ENCODE data around the gene SIN3B.
"Not testable (repeated sequence)": the region's sequence is repeated elsewhere in the genome, so short reads cannot be mapped to it uniquely, and the experiment has no call there.

The SIN3B gene

GRCh38 chr19:16829010-16829821 lies at the start of gene SIN3B:
TSS of gene SIN3B (plus strand) at chr19:16829398. CDS start at chr19:16829421, 23 bp downstream.
- DNase-seq, result peak; percentile 88

- DNase-seq, result no peak
These were observed 49.5 kb upstream of the SIN3B start for GRCh38 chr19:16779539-16780163.

DNA sequence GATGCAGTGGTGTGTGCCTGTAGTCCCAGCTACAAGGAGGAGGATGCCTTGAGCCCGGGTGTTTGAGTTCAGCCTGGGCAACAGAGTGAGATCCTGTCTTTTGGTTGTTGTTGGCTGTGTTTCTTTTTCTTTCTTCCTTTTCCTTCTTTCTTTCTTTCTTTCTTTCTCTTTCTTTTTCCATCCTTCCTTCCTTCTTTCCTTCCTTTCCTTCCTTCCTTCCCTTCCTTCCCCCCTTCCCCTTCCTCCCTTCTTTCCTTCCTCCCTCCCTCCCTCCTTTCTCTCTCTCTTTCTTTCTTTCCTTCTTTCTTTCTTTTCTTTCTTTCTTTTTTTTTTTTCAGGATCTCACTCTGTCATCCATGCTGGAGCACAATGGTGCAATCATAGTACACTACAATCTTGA lies 46.5 kb upstream of the SIN3B start:
- DNase-seq, result no peak

GRCh38 chr19:16788479-16788878 lies 40.7 kb upstream of the SIN3B start:
- DNase-seq, result no peak

- DNase-seq, result no peak
These were observed 40.0 kb upstream of the SIN3B start for GRCh38 chr19:16789238-16789637.

DNA sequence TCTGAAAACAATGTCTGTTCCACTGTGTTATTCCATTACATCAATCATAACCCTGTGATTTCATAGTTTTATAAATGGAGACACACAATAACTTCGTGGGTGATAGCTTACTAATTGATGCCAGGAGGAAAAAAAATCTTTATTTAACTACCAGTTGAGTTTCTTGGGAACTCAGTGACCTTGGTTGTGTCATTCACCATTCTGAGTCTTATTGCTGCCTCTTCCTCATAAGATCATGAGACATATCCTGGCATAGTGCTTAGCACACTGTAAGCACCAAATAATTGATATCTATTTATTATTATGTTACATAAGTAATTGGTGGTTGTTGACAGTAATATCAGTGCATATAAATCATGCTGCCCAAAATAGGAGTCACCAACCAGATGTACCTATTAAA lies 39.1 kb upstream of the SIN3B start:
- DNase-seq, result no peak

- no peak for DNase-seq
These were observed 37.3 kb upstream of the SIN3B start for GRCh38 chr19:16791942-16792341.

DNA sequence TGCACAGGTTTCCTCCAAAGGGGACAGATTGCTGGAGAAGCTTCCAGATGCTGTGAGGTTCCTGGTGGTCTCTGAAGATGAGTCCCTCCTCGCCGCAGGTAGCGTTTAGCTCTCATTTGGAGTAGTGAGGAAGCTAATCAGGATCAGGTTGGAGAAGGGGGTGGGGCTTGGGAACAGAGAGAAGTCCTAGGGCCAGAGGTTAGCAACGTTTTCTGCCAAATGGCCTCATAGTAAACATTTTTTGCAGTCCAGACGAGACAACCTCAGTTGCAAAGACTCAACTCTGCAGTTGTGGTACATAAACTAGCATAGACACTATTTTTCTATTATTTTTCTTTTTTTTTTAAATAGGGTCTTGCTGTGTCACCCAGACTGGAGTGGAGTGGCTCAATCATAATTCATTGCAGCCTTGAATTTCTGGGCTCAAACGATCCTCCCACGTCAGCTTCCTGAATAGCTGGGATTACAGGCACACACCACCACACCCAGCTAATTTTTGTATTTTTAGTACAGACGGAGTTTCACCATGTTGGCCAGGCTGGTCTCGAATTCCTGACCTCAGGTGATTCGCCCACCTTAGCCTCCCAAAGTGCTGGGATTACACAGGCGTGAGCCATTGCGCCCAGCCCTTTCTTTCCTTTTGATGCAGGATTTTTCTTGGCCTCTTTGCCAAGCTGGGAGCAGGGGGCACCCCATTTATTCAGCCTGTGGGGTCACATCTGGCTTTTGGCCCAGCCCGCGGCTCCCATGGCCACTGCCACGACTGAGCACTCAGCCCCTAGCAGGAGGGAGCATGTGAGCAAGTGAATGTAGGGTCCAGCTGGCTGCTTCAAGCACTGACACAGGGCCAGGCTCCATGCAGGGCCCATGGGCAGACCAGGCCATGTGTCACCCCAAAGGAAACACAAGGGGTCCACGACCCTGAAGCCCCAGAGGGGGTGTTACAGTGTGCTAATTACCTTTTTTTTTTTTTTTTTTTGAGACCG lies 34.4 kb upstream of the SIN3B start:
- no peak for DNase-seq

DNA sequence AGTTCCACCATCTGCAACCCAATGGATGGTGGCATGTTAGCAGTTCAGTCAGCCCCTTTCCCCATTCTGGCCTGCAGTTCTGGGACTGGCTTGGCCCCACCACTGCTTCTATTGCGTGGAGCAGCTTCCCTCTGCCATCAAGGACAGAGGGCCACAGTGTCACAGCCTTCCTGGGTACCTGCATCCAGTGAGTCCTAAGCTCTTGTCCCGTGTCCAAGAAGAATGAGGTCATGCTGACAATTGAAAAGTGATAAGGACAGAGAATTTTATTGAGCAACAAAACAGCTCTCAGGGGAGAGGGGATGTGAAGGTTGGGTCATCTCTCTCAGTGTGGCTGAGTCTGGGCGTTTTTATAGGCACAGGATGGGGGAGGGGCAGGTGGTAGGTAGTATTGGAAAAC lies 33.5 kb upstream of the SIN3B start:
- no peak for DNase-seq

DNA sequence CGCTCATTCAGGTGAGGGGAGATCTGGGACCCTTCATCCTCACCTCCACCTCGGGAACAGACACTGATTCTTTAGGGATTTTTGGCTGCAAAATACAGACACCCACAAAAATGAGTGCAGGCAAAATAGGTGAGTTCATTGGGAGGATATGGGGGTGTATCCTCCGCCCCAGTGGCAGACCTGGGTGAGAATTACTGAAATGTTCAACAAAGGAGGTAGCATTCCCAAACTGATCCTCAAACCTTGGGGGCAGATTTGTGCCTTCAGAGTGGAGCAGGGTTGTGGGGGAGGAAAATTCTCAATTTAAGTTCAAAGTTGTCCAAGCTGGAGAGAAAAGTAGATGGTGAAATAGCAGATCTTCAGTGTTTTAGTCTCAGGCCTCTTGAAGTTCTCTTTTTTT lies 31.3 kb upstream of the SIN3B start:
- no peak for DNase-seq

DNA sequence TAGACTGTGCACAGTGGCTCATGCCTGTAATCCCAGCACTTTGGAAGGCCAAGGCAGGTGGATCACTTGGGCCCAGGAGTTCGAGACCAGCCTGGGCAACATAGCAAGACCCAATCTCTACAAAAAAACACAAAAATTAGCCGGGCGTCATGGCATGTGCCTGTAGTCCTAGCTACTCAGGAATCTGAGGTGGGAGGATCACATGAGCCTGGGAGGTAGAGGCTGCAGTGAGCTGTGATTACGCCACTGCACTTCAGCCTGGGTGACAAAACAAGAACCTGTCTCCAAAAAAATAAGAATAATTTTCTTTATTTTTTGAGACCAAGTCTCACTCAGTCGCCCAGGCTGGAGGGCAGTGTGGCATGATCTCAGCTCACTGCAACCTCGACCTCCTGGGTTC lies 30.9 kb upstream of the SIN3B start:
- DNase-seq, result not testable (repeated sequence)

GRCh38 chr19:16799740-16800139 lies 29.5 kb upstream of the SIN3B start:
- DNase-seq, result no peak

DNA sequence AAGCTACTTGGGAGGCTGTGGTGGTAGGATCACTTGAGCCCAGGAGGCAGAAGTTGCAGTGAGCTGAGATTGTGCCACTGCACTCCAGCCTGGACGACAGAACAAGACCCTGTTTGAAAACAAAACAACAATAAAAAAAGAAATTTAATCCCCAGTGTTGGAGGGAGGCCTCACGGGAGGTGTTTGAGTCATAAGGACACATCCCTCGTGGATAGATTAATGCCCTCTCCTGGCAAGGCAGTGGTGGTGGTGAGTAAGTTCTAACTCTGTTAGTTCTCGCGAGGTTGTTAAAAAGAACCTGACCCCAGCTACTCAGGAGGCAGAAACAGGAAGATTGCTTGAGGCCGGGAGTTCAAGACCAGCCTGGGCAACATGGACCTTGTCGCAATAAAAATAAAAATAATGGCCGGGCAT lies 27.6 kb upstream of the SIN3B start:
- DNase-seq, result no peak

DNA sequence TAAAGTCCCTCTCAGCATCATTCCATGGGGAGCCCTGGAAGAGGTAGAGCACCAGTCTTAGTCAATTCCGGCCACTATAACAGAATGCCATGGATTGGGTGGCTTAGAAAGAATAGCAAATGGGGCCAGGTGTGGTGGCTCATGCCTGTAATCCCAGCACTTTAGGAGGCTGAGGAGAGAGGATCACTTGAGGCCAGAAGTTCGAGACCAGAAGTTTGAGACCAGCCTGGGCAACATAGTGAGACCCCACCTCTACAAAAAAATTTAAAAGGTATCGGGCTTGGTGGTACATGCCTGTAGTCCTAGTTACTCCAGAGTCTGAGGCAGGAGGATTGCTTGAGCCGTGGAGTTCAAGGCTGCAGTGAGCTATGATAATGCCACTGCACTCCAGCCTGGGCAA lies 25.0 kb upstream of the SIN3B start:
- DNase-seq, result no peak

DNA sequence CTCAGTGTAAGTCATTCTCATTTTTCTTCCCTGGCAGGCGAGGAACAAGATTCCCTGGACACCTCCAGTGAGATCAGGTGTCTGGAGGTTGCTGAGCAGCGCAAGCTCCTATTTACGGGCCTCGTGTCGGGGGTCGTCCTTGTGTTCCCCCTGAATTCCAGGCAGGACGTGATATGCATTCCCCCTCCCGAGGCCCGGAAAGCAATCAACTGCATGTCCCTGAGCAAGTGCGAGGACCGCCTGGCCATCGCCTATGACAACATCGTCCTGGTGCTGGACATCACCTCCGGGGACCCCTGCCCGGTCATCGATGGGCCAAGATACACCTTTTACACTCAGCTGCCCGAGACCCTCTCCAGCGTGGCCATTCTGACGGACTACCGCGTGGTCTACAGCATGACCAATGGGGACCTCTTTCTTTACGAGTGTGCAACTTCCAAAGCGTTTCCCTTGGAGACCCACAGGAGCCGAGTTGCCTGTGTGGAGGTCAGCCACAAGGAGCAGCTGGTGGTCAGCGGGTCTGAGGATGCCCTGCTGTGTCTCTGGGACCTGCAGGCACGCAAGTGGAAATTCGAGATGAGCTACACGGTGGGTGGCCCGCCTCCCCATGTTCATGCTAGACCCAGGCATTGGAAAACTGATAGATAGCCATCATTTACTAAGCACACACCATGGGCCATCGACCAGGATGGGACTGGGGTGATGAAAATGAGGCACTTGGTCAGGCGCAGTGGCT lies 21.5 kb upstream of the SIN3B start:
- no peak for DNase-seq

DNA sequence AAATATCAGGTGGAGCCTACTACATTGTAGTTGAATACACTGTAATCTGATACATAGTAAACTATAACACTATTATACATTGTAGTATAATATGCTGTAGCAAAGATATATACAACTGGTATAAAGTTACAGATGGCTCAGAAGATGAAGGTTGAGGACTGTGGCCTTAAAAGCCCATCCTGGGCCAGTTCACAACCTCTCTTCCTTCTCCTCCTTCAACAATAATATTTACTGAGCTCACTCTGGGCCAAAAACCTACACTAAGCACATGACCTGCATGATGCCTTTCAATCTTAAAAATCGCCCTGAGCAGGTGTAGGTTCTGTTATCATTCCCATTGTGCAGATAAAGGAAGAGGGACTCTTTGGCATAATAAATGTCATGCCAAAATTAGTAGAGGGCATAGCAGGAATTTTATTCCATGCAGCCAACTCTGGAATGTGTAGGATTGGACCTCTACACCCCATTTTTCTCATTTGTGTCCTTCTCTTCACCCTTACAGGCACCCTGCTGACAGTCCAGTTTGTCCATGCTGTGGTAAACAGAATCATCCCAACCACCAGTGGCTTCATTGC lies 14.6 kb upstream of the SIN3B start:
- DNase-seq, result no peak

- no peak for DNase-seq
These were observed 9.1 kb upstream of the SIN3B start for GRCh38 chr19:16820056-16820455.

- no peak for DNase-seq
These were observed 8.1 kb upstream of the SIN3B start for GRCh38 chr19:16821081-16821480.

- no peak for DNase-seq
These were observed 6.5 kb upstream of the SIN3B start for GRCh38 chr19:16822648-16823047.

- no peak for DNase-seq
These were observed 4.4 kb upstream of the SIN3B start for GRCh38 chr19:16824658-16825311.

DNA sequence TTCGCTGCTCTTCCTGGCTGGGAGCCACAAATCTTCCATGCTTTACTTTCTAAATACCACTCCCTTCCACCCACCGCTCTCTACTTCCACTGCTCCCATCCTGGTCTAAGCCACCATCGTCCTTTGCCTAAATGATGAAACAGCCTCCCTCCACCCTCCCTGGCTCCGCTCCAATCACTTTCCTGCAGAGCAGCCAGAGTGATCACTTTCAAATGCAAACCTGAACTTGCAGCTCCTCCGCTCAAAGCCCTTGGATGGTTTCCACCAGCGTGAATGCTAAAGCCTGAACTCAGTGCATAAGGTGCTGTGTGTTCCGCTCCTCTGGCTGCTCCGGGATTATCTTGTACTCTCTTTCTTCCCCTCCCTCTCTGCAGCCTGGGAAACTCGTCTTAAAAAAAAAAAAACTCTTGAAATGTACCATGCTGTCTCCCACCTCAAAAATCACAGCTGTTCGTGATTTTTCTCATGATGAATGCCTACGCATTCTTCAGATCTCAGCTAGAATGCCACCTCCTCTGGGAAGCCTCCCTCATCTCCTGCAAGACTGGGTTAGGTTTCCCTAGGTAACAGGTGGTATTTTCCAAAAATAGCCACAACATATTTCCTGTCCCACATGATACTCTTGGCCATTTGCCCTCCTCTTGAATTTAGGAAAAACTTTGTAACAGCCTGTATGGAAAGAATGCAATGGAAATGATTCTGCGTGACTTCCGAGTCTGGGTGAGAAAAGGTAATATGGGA lies 3.7 kb upstream of the SIN3B start:
- DNase-seq, result no peak
